Psoas muscle (tissue), 8 donors: ENCODE measurements around the gene EIF2AK2. TPM values are rescaled to one million over a fixed set of nuclear protein-coding genes. Genes with fewer than 3 reads are reported as not detected.

Experiments used
- ATAC-seq, 4 donors: fragments of 200-7000 bp; cut with Tn5 transposase; one replicate each; pipeline ENCODE4 v1.9.1; 2020; ENCODE audit warnings: moderate library complexity in 3 of 4, mild to moderate bottlenecking in 2 of 4
- DNase-seq, 2 donors: peaks; one replicate each; pipeline ENCODE4 v3.0.0-alpha.2; 2020
- H3K27ac ChIP-seq: fragments of 200-600 bp; one replicate; pipeline ENCODE4 v1.8.0; 2022
- H3K27me3 ChIP-seq, 3 donors: fragments of 200-600 bp in 1 of 3; one replicate each; pipeline versions ENCODE4 v1.6.1 to v1.8.0; 2013 to 2022; ENCODE audit warnings: low read length in 2 of 3, mild to moderate bottlenecking in 2 of 3, moderate library complexity in 1 of 3; ENCODE audit not compliant: insufficient read depth in 3 of 3
- H3K36me3 ChIP-seq, 2 donors: fragments of 200-600 bp in 1 of 2; one replicate each; pipeline versions ENCODE4 v1.6.1 to v1.8.0; 2013 to 2022; ENCODE audit warnings: low read depth in 1 of 2, mild to moderate bottlenecking in 1 of 2, moderate library complexity in 1 of 2; ENCODE audit not compliant: insufficient read depth in 1 of 2
- H3K4me1 ChIP-seq: fragments of 200-600 bp; one replicate; pipeline ENCODE4 v1.8.0; 2022
- H3K4me3 ChIP-seq: fragments of 200-600 bp; one replicate; pipeline ENCODE4 v1.8.0; 2022; ENCODE audit warnings: mild to moderate bottlenecking
- H3K9me3 ChIP-seq: fragments of 200-600 bp; one replicate; pipeline ENCODE4 v1.8.0; 2022
- CTCF ChIP-seq: fragments of 200-600 bp; IDR thresholded peaks from one replicate; pipeline ENCODE4 v1.8.0; 2022; ENCODE audit warnings: antibody characterized with exemption
- whole genome bisulfite sequencing, 3 donors: extraction: QIAGEN DNeasy Blood & Tissue Kit; methylation state at CpG; one replicate each; pipeline versions ENCODE4 v1.1.6 to v1.1.7; 2013; 5-methylcytosine and 5-hydroxymethylcytosine counted together
- intact Hi-C, 2 donors: fragments of 100-400 bp; cut with DNase I; formaldehyde crosslinking; loops; one replicate each; pipeline versions ENCODE4 v1.11.0 to v1.14.2; 2022
- polyA plus RNA-seq, 3 donors: library from polyadenylated mRNA; stranded (reverse); fragments of 200-250 nt; gene quantifications; one replicate each; pipeline ENCODE4 v1.2.3, GENCODE V29; 2013
- total RNA-seq, 4 donors: library from RNA; stranded (reverse); fragmentation: NEBNext Ultra II Directional in 2 of 4; extraction: Animal tissue kit (Norgen Biotek cat#: 25700) in 2 of 4; gene quantifications; one replicate each; pipeline versions ENCODE4 v1.2.1 to v1.2.4, GENCODE V29; 2021 to 2023
- donor health status: healthy with polysubstance abuse.
- donor health status: DM: no; HTN: no; CAD: no; lungs with moderate emphysema.
- donor health status: Bipolar disorder and iron deficiency.
- donor health status: healthy.
- donor health status: DM: yes; HTN: yes; CAD: no.
- donor health status: DM: no; HTN: no; CAD: no.
- donor health status: DM: no; HTN: no; CAD: no.
- donor health status: DM: yes; HTN: yes; CAD: no.

Gene EIF2AK2
- total and polyA plus RNA-seq, 7 donors = 1.1 to 16.6 (median 6.7) TPM

- Histone ChIP-seq H3K27me3 (no peaks in the 10 kb centered on the region), H3K4me1 (no peaks in the 10 kb centered on the region), H3K27ac (no peak overlapping the region), H3K9me3 (no peaks in the 10 kb centered on the region), H3K36me3 (peaks cover 8 to 98% of the 10 kb centered on the region in 2 donors), H3K4me3 (no peak overlapping the region)
- no peak for DNase-seq
- TF ChIP-seq CTCF = no peak
- intact Hi-C loops = no loop called here
- ATAC-seq = no peak
Measured at GRCh38 chr2:37061013-37061711, 95.6 kb downstream of the EIF2AK2 start.

GRCh38 chr2:37060446-37060845 is 96.3 kb downstream of the EIF2AK2 start:
- no peak for TF ChIP-seq CTCF
- no peaks in the 10 kb centered on the region for H3K4me1 ChIP-seq
- H3K9me3 ChIP-seq = no peaks in the 10 kb centered on the region
- WGBS, 3 donors = 91 to 92% (median 92%) methylated on average over 7 of the region's 7 CpGs
- no peak overlapping the region for H3K4me3 ChIP-seq
- DNase-seq (no peak), ATAC-seq (no peak)
- no peaks in the 10 kb centered on the region for H3K27me3 ChIP-seq
- H3K27ac ChIP-seq = no peak overlapping the region
- intact Hi-C loops = no loop called here
- H3K36me3 ChIP-seq = peaks cover 8 to 98% of the 10 kb centered on the region in 2 donors

- intact Hi-C loops = no loop called here
- H3K4me3 ChIP-seq = no peak overlapping the region
- no peaks in the 10 kb centered on the region for H3K27me3 ChIP-seq
- H3K4me1 ChIP-seq = no peaks in the 10 kb centered on the region
- WGBS, 3 donors = 92 to 97% (median 94%) methylated on average over 3 of the region's 3 CpGs
- H3K9me3 ChIP-seq = no peaks in the 10 kb centered on the region
- ATAC-seq (no peak), DNase-seq (no peak)
- peaks cover 8 to 98% of the 10 kb centered on the region in 2 donors for H3K36me3 ChIP-seq
- TF ChIP-seq CTCF = no peak
- H3K27ac ChIP-seq = no peak overlapping the region
Measured at GRCh38 chr2:37059841-37060240, 96.9 kb downstream of the EIF2AK2 start.

- intact Hi-C loops = no loop called here
- Histone ChIP-seq H3K36me3 (peaks cover 0 to 91% of the 10 kb centered on the region in 2 donors), H3K9me3 (no peaks in the 10 kb centered on the region), H3K4me3 (no peak overlapping the region), H3K4me1 (no peaks in the 10 kb centered on the region), H3K27ac (no peak overlapping the region), H3K27me3 (no peaks in the 10 kb centered on the region)
- no peak for ATAC-seq
- TF ChIP-seq CTCF = no peak
- DNase-seq = no peak
- 83 to 89% (median 83%) methylated on average over 5 of the region's 5 CpGs for WGBS, 3 donors
Measured at GRCh38 chr2:37052600-37053332, 104.0 kb downstream of the EIF2AK2 start.

Other genes starting within 250 kb of the EIF2AK2 start
- 10 to 100 TPM; 28.1 to 41.4 (median 29.5) TPM for gene STRN, start 190.4 kb downstream of the EIF2AK2 start, total RNA-seq
- gene STRN, start 190.4 kb downstream of the EIF2AK2 start, polyA plus RNA-seq = 10 to 100 TPM; 12.7 to 48.5 (median 27.6) TPM
- gene HEATR5B, start 72.6 kb downstream of the EIF2AK2 start, total RNA-seq = 1 to 10 TPM; 5.4 to 6.9 (median 6.1) TPM
- gene HEATR5B, start 72.6 kb downstream of the EIF2AK2 start, polyA plus RNA-seq = 1 to 10 TPM; 3.0 to 4.1 (median 3.2) TPM
- 1 to 10 TPM; 2.0 to 4.7 (median 4.0) TPM for gene GPATCH11, start 72.5 kb downstream of the EIF2AK2 start, total RNA-seq
- 1 to 10 TPM; 2.9 to 9.1 (median 3.1) TPM for gene GPATCH11, start 72.5 kb downstream of the EIF2AK2 start, polyA plus RNA-seq
- gene SULT6B1, start 31.7 kb upstream of the EIF2AK2 start, total RNA-seq = not detected
- not detected for gene SULT6B1, start 31.7 kb upstream of the EIF2AK2 start, polyA plus RNA-seq
- gene CEBPZOS, start 39.5 kb upstream of the EIF2AK2 start, total RNA-seq = 10 to 100 TPM; 47.3 to 78.0 (median 57.5) TPM
- 10 to 100 TPM; 30.6 to 51.6 (median 34.6) TPM for gene CEBPZOS, start 39.5 kb upstream of the EIF2AK2 start, polyA plus RNA-seq
- 10 to 100 TPM; 31.7 to 76.6 (median 64.9) TPM for gene CEBPZ, start 74.6 kb upstream of the EIF2AK2 start, total RNA-seq
- 100 to 1,000 TPM in 1 of 3 donors, 10 to 100 TPM in 2; 68.9 to 124 (median 77.1) TPM for gene CEBPZ, start 74.6 kb upstream of the EIF2AK2 start, polyA plus RNA-seq
- 10 to 100 TPM; 20.8 to 31.1 (median 23.3) TPM for gene NDUFAF7, start 74.7 kb upstream of the EIF2AK2 start, total RNA-seq
- gene NDUFAF7, start 74.7 kb upstream of the EIF2AK2 start, polyA plus RNA-seq = 10 to 100 TPM; 15.1 to 19.1 (median 18.0) TPM
- gene PRKD3, start 167.9 kb upstream of the EIF2AK2 start, total RNA-seq = 10 to 100 TPM; 17.1 to 21.4 (median 18.8) TPM
- 1 to 10 TPM; 5.5 to 7.1 (median 6.2) TPM for gene PRKD3, start 167.9 kb upstream of the EIF2AK2 start, polyA plus RNA-seq
- 10 to 100 TPM in 1 of 4 donors, 1 to 10 TPM in 3; 1.4 to 10.6 (median 5.9) TPM for gene QPCT, start 187.7 kb upstream of the EIF2AK2 start, total RNA-seq
- 1 to 10 TPM in 2 of 3 donors, under 1 TPM in 1; 0.36 to 2.5 (median 1.0) TPM for gene QPCT, start 187.7 kb upstream of the EIF2AK2 start, polyA plus RNA-seq